IMR-90 (cell line): ENCODE results near the gene ANKS4B. TPM values are rescaled to one million over a fixed set of nuclear protein-coding genes. Genes with fewer than 3 reads are reported as not detected.

Experiments used
- ATAC-seq: fragments of 200-7000 bp; cut with Tn5 transposase; 2 replicates; pipeline ENCODE4 v1.9.1; 2020; ENCODE audit warnings: low read depth, mild to moderate bottlenecking, moderate library complexity
- BruUV-seq: library from RNA; stranded (reverse); fragments of 400-500 nt; replicated peaks from 2 replicates; lab custom pipeline; 2021; lab: Mats Ljungman, UMichigan
- CTCF ChIA-PET: fragments of 300-600 bp; formaldehyde crosslinking; extraction: SDS; loops from one replicate; lab custom pipeline; 2021; ENCODE audit warnings: antibody characterized with exemption; lab: Yijun Ruan, JAX
- POLR2A ChIA-PET: fragments of 300-600 bp; sonication (Branson Sonifier 250); formaldehyde crosslinking; loops from one replicate; lab custom pipeline; 2022; ENCODE audit warnings: antibody characterized with exemption; ENCODE audit not compliant: unreplicated experiment; lab: Charles Lee
- DNase-seq: peaks from one replicate; pipeline ENCODE4 v3.0.0; 2013
- H2AFZ ChIP-seq: replicated peaks from 2 replicates; pipeline ENCODE3; 2013; ENCODE audit warnings: low read length, mild to moderate bottlenecking; ENCODE audit not compliant: poor library complexity
- H2AK5ac ChIP-seq: 2 replicates; pipeline ENCODE4 v1.6.1; 2013; ENCODE audit warnings: low read depth, low read length, inconsistent platforms
- H2AK9ac ChIP-seq: replicated peaks from 2 replicates; pipeline ENCODE3; 2013; ENCODE audit warnings: mild to moderate bottlenecking, low read depth, low read length, moderate library complexity; ENCODE audit not compliant: poor library complexity
- H2BK120ac ChIP-seq: 2 replicates; pipeline ENCODE4 v1.6.1; 2013; ENCODE audit warnings: low read depth, low read length, inconsistent platforms
- H2BK15ac ChIP-seq: 3 replicates; pipeline ENCODE4 v1.6.1; 2013; ENCODE audit warnings: low read depth, low read length, inconsistent platforms
- H2BK20ac ChIP-seq: 2 replicates; pipeline ENCODE4 v1.6.1; 2013; ENCODE audit warnings: low read depth, mild to moderate bottlenecking, inconsistent platforms, low read length, moderate library complexity
- H2BK5ac ChIP-seq: 2 replicates; pipeline ENCODE4 v1.6.1; 2013; ENCODE audit warnings: mild to moderate bottlenecking, low read depth, low read length, inconsistent platforms; ENCODE audit not compliant: poor library complexity, severe bottlenecking
- H3K14ac ChIP-seq: replicated peaks from 2 replicates; pipeline ENCODE4 v1.6.1; 2013; ENCODE audit warnings: low read depth, low read length, inconsistent platforms
- H3K18ac ChIP-seq: 2 replicates; pipeline ENCODE4 v1.6.1; 2013; ENCODE audit warnings: low read depth, low read length, control low read depth
- H3K23ac ChIP-seq: 2 replicates; pipeline ENCODE4 v1.6.1; 2013; ENCODE audit warnings: low read depth, low read length, inconsistent platforms
- H3K27ac ChIP-seq: 2 replicates; pipeline ENCODE4 v1.5.1; 2013; ENCODE audit warnings: mild to moderate bottlenecking, control low read depth, low read length; ENCODE audit not compliant: insufficient read depth
- H3K27me3 ChIP-seq: 2 replicates; pipeline ENCODE4 v1.6.1; 2013; ENCODE audit warnings: low read length; ENCODE audit not compliant: control insufficient read depth, insufficient read depth
- H3K36me3 ChIP-seq: 2 replicates; pipeline ENCODE4 v1.6.1; 2013; ENCODE audit warnings: low read length, mixed read lengths; ENCODE audit not compliant: control insufficient read depth, insufficient read depth
- H3K4ac ChIP-seq: 2 replicates; pipeline ENCODE4 v1.6.1; 2013; ENCODE audit warnings: low read depth, low read length, inconsistent platforms
- H3K4me1 ChIP-seq: 2 replicates; pipeline ENCODE4 v1.6.1; 2013; ENCODE audit warnings: low read length, mixed read lengths; ENCODE audit not compliant: control insufficient read depth, insufficient read depth
- H3K4me2 ChIP-seq: 2 replicates; pipeline ENCODE4 v1.6.1; 2013; ENCODE audit warnings: low read depth, mild to moderate bottlenecking, control low read depth, low read length, moderate library complexity
- H3K4me3 ChIP-seq: 2 replicates; pipeline ENCODE4 v1.5.1; 2013; ENCODE audit warnings: low read depth, mild to moderate bottlenecking, control low read depth, low read length, moderate library complexity; ENCODE audit not compliant: insufficient read depth
- H3K56ac ChIP-seq: 2 replicates; pipeline ENCODE4 v1.6.1; 2013; ENCODE audit warnings: low read length, inconsistent platforms; ENCODE audit not compliant: insufficient read depth; ENCODE audit errors: extremely low read depth
- H3K79me1 ChIP-seq, 2 experiments: 2 replicates each; pipeline ENCODE4 v1.6.1; 2013; ENCODE audit warnings: low read length in 2 of 2, inconsistent platforms in 1 of 2, low read depth in 1 of 2
- H3K9ac ChIP-seq: 2 replicates; pipeline ENCODE4 v1.6.1; 2013; ENCODE audit warnings: low read depth, low read length, control low read depth
- H3K9me1 ChIP-seq: 2 replicates; pipeline ENCODE4 v1.6.1; 2013; ENCODE audit warnings: low read length, inconsistent platforms; ENCODE audit not compliant: insufficient read depth
- H3K9me3 ChIP-seq: 2 replicates; pipeline ENCODE4 v1.6.1; 2013; ENCODE audit warnings: low read length; ENCODE audit not compliant: control insufficient read depth, insufficient read depth
- H4K20me1 ChIP-seq: 2 replicates; pipeline ENCODE4 v1.6.1; 2013; ENCODE audit warnings: low read length, inconsistent platforms; ENCODE audit not compliant: insufficient read depth
- H4K5ac ChIP-seq: 2 replicates; pipeline ENCODE4 v1.6.1; 2013; ENCODE audit warnings: mild to moderate bottlenecking, low read depth, low read length, control low read depth
- H4K8ac ChIP-seq, 2 experiments: 2 replicates each; pipeline ENCODE4 v1.6.1; 2013; ENCODE audit warnings: low read depth in 2 of 2, low read length in 2 of 2, control low read depth in 1 of 2, inconsistent platforms in 1 of 2
- H4K91ac ChIP-seq: 2 replicates; pipeline ENCODE4 v1.6.1; 2013; ENCODE audit warnings: low read depth, low read length, inconsistent platforms; ENCODE audit not compliant: insufficient read depth
- BHLHE40 ChIP-seq: fragments of 150-350 bp; IDR thresholded peaks from 2 replicates; pipeline ENCODE4 v1.6.1; 2016; ENCODE audit warnings: mild to moderate bottlenecking, low read depth, low read length
- CEBPB ChIP-seq: IDR thresholded peaks from 2 replicates; pipeline ENCODE4 v1.6.1; 2012; ENCODE audit warnings: low read depth, low read length, improper control_type of control experiment
- CHD1 ChIP-seq: IDR thresholded peaks from 2 replicates; pipeline ENCODE4 v1.6.1; 2012; ENCODE audit warnings: low read depth, low read length, improper control_type of control experiment
- FOS ChIP-seq: fragments of 150-350 bp; IDR thresholded peaks from 2 replicates; pipeline ENCODE4 v1.6.1; 2016; ENCODE audit warnings: low read depth, low read length
- MAFK ChIP-seq: IDR thresholded peaks from 2 replicates; pipeline ENCODE4 v1.6.1; 2012; ENCODE audit warnings: low read depth, low read length, improper control_type of control experiment
- MAZ ChIP-seq: IDR thresholded peaks from 2 replicates; pipeline ENCODE4 v1.6.1; 2012; ENCODE audit warnings: low read depth, mild to moderate bottlenecking, low read length, improper control_type of control experiment, moderate library complexity, borderline replicate concordance
- MXI1 ChIP-seq: IDR thresholded peaks from 2 replicates; pipeline ENCODE4 v1.6.1; 2012; ENCODE audit warnings: low read depth, mild to moderate bottlenecking, low read length, moderate library complexity, borderline replicate concordance
- RAD21 ChIP-seq: IDR thresholded peaks from 2 replicates; pipeline ENCODE4 v1.6.1; 2012; ENCODE audit warnings: low read length, improper control_type of control experiment
- RFX5 ChIP-seq: IDR thresholded peaks from 2 replicates; pipeline ENCODE4 v1.8.0; 2012; ENCODE audit warnings: low read depth, mild to moderate bottlenecking, low read length, moderate library complexity
- WGBS, 2 experiments: methylation state at CpG; one replicate each; pipeline versions ENCODE4 v1.1.5 to v1.1.7; 2013; ENCODE audit warnings: missing lambda C conversion rate in 2 of 2; ENCODE audit not compliant: insufficient read length in 1 of 2; ENCODE audit errors: extremely low coverage in 2 of 2; 5-methylcytosine and 5-hydroxymethylcytosine counted together
- dilution Hi-C: fragments of 300-500 bp; cut with HindIII; formaldehyde crosslinking; loops from one replicate; pipeline ENCODE4 v1.14.3; 2018; ENCODE audit warnings: low sequenced_read_pairs; ENCODE audit not compliant: unreplicated experiment
- in situ Hi-C: fragments of 300-500 bp; cut with MboI; formaldehyde crosslinking; loops from 3 replicates; pipeline ENCODE4 v1.14.3; 2019; ENCODE audit warnings: low sequenced_read_pairs, inconsistent platforms, mixed read lengths
- intact Hi-C: fragments of 100-400 bp; cut with micrococcal nuclease; formaldehyde crosslinking; loops from 2 replicates; pipeline ENCODE4 v1.10.0; 2022
- polyA plus RNA-seq, 3 experiments: library from polyadenylated mRNA; depleted of rRNA; stranded (reverse); fragments of >200 nt; gene quantifications; 2 replicates each; pipeline ENCODE4 v1.2.3, GENCODE V29; 2012; ENCODE audit warnings: low replicate concordance in 1 of 3
- total RNA-seq: library from RNA; depleted of rRNA; stranded (reverse); fragments of >200 nt; gene quantifications from 2 replicates; pipeline ENCODE4 v1.2.3, GENCODE V29; 2012
- TF ChIP-seq, protein P1 (sequence below): fragments of 150-350 bp; IDR thresholded peaks from 2 replicates; pipeline ENCODE4 v1.6.1; 2017; ENCODE audit warnings: mild to moderate bottlenecking, antibody characterized with exemption, low read length, low read depth
- TF ChIP-seq, protein P2 (sequence below): fragments of 150-350 bp; IDR thresholded peaks from 2 replicates; pipeline ENCODE4 v1.6.1; 2016; ENCODE audit warnings: low read depth, mild to moderate bottlenecking, low read length, moderate library complexity, borderline replicate concordance
- TF ChIP-seq, protein P3 (sequence below): conservative IDR thresholded peaks from 2 replicates; pipeline ENCODE4 v1.5.1; 2012; ENCODE audit warnings: mild to moderate bottlenecking, low read depth, low read length, improper control_type of control experiment

ANKS4B gene
- total and polyA plus RNA-seq, 2 of the 4 experiments (the other 2 are of a cell fraction) = not detected

DNA sequence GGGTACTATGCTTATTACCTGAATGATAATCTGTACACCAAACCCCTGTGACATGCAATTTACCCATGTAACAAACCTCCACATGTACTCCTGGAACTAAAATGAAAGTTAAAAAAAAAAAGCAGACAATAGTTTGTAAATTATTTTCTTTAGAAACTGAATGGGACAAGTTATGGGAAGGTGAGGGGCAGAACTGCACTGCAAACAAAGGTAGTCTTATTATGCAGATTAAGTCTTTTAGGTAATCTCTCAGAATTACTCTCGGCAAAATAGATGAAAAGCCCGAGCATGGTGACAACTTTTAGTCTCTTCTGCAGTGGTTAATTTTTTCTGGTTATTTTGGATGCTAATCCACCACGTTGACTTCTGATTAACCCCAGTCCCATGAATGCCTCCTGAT, 49.5 kb upstream of the ANKS4B start:
- H4K20me1 ChIP-seq = no peaks in the 10 kb centered on the region
- H2BK5ac ChIP-seq = no peak overlapping the region
- H3K4ac ChIP-seq = no peak overlapping the region
- POLR2A ChIA-PET = no interaction called here
- H4K5ac ChIP-seq = no peak overlapping the region
- H3K9me1 ChIP-seq = no peaks in the 10 kb centered on the region
- H2BK20ac ChIP-seq = no peak overlapping the region
- no peak overlapping the region for H3K18ac ChIP-seq
- peaks cover 23% of the 10 kb centered on the region for H3K36me3 ChIP-seq
- DNase-seq (no peak), ATAC-seq (no peak)
- H3K9ac ChIP-seq = no peak overlapping the region
- H3K14ac ChIP-seq = no peak overlapping the region
- H3K23ac ChIP-seq = no peak overlapping the region
- H4K91ac ChIP-seq = no peak overlapping the region
- BruUV-seq = no TSS peak
- CTCF ChIA-PET = no interaction called here
- peaks cover 6% of the 10 kb centered on the region for H3K4me1 ChIP-seq
- H2BK120ac ChIP-seq = no peak overlapping the region
- H2AFZ ChIP-seq = no peak overlapping the region
- no peak overlapping the region for H3K4me2 ChIP-seq
- WGBS, 2 experiments = no CpG with 5 or more reads among the region's 3 CpGs
- in situ Hi-C loops (no loop called here), intact Hi-C loops (no loop called here), dilution Hi-C loops (no loop called here)
- H4K8ac ChIP-seq = no peak overlapping the region
- H3K79me1 ChIP-seq = no peaks in the 10 kb centered on the region
- no peak overlapping the region for H3K56ac ChIP-seq
- H3K27me3 ChIP-seq = no peaks in the 10 kb centered on the region
- no peaks in the 10 kb centered on the region; the same call in 1 of the 2 replicates for H3K9me3 ChIP-seq
- no peak overlapping the region for H2AK5ac ChIP-seq
- H3K27ac ChIP-seq = no peak overlapping the region
- no peak overlapping the region for H2AK9ac ChIP-seq
- TF ChIP-seq MXI1 = no peak
- no peak for TF ChIP-seq CEBPB
- TF ChIP-seq, protein P1, sequence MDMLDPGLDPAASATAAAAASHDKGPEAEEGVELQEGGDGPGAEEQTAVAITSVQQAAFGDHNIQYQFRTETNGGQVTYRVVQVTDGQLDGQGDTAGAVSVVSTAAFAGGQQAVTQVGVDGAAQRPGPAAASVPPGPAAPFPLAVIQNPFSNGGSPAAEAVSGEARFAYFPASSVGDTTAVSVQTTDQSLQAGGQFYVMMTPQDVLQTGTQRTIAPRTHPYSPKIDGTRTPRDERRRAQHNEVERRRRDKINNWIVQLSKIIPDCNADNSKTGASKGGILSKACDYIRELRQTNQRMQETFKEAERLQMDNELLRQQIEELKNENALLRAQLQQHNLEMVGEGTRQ = no peak
- TF ChIP-seq, protein P2, sequence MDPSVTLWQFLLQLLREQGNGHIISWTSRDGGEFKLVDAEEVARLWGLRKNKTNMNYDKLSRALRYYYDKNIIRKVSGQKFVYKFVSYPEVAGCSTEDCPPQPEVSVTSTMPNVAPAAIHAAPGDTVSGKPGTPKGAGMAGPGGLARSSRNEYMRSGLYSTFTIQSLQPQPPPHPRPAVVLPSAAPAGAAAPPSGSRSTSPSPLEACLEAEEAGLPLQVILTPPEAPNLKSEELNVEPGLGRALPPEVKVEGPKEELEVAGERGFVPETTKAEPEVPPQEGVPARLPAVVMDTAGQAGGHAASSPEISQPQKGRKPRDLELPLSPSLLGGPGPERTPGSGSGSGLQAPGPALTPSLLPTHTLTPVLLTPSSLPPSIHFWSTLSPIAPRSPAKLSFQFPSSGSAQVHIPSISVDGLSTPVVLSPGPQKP = no peak
- no peak for TF ChIP-seq CHD1
- no peak for TF ChIP-seq MAZ
- TF ChIP-seq, protein P3, sequence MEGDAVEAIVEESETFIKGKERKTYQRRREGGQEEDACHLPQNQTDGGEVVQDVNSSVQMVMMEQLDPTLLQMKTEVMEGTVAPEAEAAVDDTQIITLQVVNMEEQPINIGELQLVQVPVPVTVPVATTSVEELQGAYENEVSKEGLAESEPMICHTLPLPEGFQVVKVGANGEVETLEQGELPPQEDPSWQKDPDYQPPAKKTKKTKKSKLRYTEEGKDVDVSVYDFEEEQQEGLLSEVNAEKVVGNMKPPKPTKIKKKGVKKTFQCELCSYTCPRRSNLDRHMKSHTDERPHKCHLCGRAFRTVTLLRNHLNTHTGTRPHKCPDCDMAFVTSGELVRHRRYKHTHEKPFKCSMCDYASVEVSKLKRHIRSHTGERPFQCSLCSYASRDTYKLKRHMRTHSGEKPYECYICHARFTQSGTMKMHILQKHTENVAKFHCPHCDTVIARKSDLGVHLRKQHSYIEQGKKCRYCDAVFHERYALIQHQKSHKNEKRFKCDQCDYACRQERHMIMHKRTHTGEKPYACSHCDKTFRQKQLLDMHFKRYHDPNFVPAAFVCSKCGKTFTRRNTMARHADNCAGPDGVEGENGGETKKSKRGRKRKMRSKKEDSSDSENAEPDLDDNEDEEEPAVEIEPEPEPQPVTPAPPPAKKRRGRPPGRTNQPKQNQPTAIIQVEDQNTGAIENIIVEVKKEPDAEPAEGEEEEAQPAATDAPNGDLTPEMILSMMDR = no peak
- TF ChIP-seq RAD21 = no peak
- TF ChIP-seq RFX5 = no peak
- no peak for TF ChIP-seq MAFK
- no peak for TF ChIP-seq FOS
- TF ChIP-seq BHLHE40 = no peak
- H2BK15ac ChIP-seq = no peak overlapping the region
- H3K4me3 ChIP-seq = no peak overlapping the region
